KMS-11 (cell line): Measurements from ENCODE around the gene ARL4A.

Experiments
- H2AFZ ChIP-seq: fragments of 200-600 bp; sonication (generic); 2 replicates; pipeline ENCODE4 v1.6.1; 2016; ENCODE audit warnings: antibody characterized with exemption, mixed run types, low read depth
- H3K27ac ChIP-seq: fragments of 200-600 bp; sonication (generic); 2 replicates; pipeline ENCODE4 v1.6.1; 2016; ENCODE audit warnings: mild to moderate bottlenecking, mixed run types
- H3K27me3 ChIP-seq: fragments of 200-600 bp; sonication (generic); 2 replicates; pipeline ENCODE4 v1.6.1; 2017; ENCODE audit warnings: mild to moderate bottlenecking, low read depth, mixed run types, moderate library complexity; ENCODE audit not compliant: insufficient read depth
- H3K36me3 ChIP-seq: fragments of 200-600 bp; sonication (generic); 2 replicates; pipeline ENCODE4 v1.6.1; 2017; ENCODE audit warnings: mild to moderate bottlenecking, mixed run types; ENCODE audit not compliant: insufficient read depth
- H3K4me1 ChIP-seq: fragments of 200-600 bp; sonication (generic); 2 replicates; pipeline ENCODE4 v1.6.1; 2016; ENCODE audit warnings: mild to moderate bottlenecking, low read depth, mixed run types; ENCODE audit not compliant: poor library complexity, severe bottlenecking
- H3K4me2 ChIP-seq: fragments of 200-600 bp; sonication (generic); 2 replicates; pipeline ENCODE4 v1.7.0; 2016; ENCODE audit warnings: mild to moderate bottlenecking, mixed run types
- H3K4me3 ChIP-seq: fragments of 200-600 bp; sonication (generic); IDR thresholded peaks from 2 replicates; pipeline ENCODE4 v1.6.1; 2017; ENCODE audit warnings: low read depth, low read length, mixed read lengths; ENCODE audit not compliant: insufficient read depth
- H3K79me2 ChIP-seq: fragments of 200-600 bp; sonication (generic); 2 replicates; pipeline ENCODE4 v1.6.1; 2016; ENCODE audit warnings: low read depth, mixed run types; ENCODE audit not compliant: insufficient read depth
- H3K9ac ChIP-seq: fragments of 200-600 bp; sonication (generic); 2 replicates; pipeline ENCODE4 v1.6.1; 2016; ENCODE audit warnings: mild to moderate bottlenecking, mixed run types
- H4K20me1 ChIP-seq: fragments of 200-600 bp; sonication (generic); 2 replicates; pipeline ENCODE4 v1.6.1; 2016; ENCODE audit warnings: mild to moderate bottlenecking, mixed run types; ENCODE audit not compliant: insufficient read depth
- CTCF ChIP-seq: fragments of 200-600 bp; sonication (generic); conservative IDR thresholded peaks from 2 replicates; pipeline ENCODE4 v1.6.1; 2017; ENCODE audit warnings: low read depth, mild to moderate bottlenecking, antibody characterized with exemption, low read length, moderate library complexity, mixed read lengths

Gene ARL4A

GRCh38 chr7:12722636-12723605 lies 35.5 kb downstream of the ARL4A start:
- Histone ChIP-seq H3K27ac (no peak overlapping the region), H3K79me2 (no peaks in the 10 kb centered on the region), H3K36me3 (no peaks in the 10 kb centered on the region), H3K27me3 (no peaks in the 10 kb centered on the region), H3K4me2 (no peak overlapping the region), H2AFZ (no peak overlapping the region), H3K4me3 (no peak overlapping the region), H3K4me1 (no peaks in the 10 kb centered on the region), H3K9ac (no peak overlapping the region), H4K20me1 (no peaks in the 10 kb centered on the region)
- TF ChIP-seq CTCF: no peak

- no peak overlapping the region for H3K4me3 ChIP-seq
- H3K27ac ChIP-seq: no peak overlapping the region
- no peaks in the 10 kb centered on the region for H3K36me3 ChIP-seq
- no peaks in the 10 kb centered on the region for H4K20me1 ChIP-seq
- no peak overlapping the region for H2AFZ ChIP-seq
- H3K79me2 ChIP-seq: no peaks in the 10 kb centered on the region
- TF ChIP-seq CTCF: no peak
- peaks cover 20% of the 10 kb centered on the region for H3K4me1 ChIP-seq
- H3K27me3 ChIP-seq: no peaks in the 10 kb centered on the region
- H3K4me2 ChIP-seq: no peak overlapping the region
- no peak overlapping the region for H3K9ac ChIP-seq
Observed at GRCh38 chr7:12725575-12726316, 38.3 kb downstream of the ARL4A start.

- no peak overlapping the region for H3K4me3 ChIP-seq
- no peak overlapping the region for H3K4me2 ChIP-seq
- H3K27me3 ChIP-seq: no peaks in the 10 kb centered on the region
- no peaks in the 10 kb centered on the region for H3K36me3 ChIP-seq
- TF ChIP-seq CTCF: no peak
- H3K9ac ChIP-seq: no peak overlapping the region
- H4K20me1 ChIP-seq: no peaks in the 10 kb centered on the region
- H3K4me1 ChIP-seq: peaks cover 32% of the 10 kb centered on the region
- no peak overlapping the region for H2AFZ ChIP-seq
- no peaks in the 10 kb centered on the region for H3K79me2 ChIP-seq
- no peak overlapping the region for H3K27ac ChIP-seq
Observed at GRCh38 chr7:12726908-12727307, 39.5 kb downstream of the ARL4A start.

GRCh38 chr7:12727455-12728191 lies 40.2 kb downstream of the ARL4A start:
- no peak for TF ChIP-seq CTCF
- Histone ChIP-seq H3K9ac (no peak overlapping the region), H3K36me3 (no peaks in the 10 kb centered on the region), H2AFZ (no peak overlapping the region), H3K27ac (no peak overlapping the region), H3K4me3 (no peak overlapping the region), H4K20me1 (no peaks in the 10 kb centered on the region), H3K4me2 (no peak overlapping the region), H3K27me3 (no peaks in the 10 kb centered on the region), H3K79me2 (no peaks in the 10 kb centered on the region), H3K4me1 (peaks cover 38% of the 10 kb centered on the region)
